Calu3 (cell line): ENCODE measurements around the gene VIT. TPM values are rescaled to one million over a fixed set of nuclear protein-coding genes. Genes with fewer than 3 reads are reported as not detected.

Experiments
- BruUV-seq: library from RNA; stranded (reverse); fragments of 400-500 nt; replicated peaks from 2 replicates; lab custom pipeline; 2021; lab: Mats Ljungman, UMichigan
- CTCF ChIA-PET: fragments of 300-600 bp; sonication (Branson Sonifier 250); formaldehyde crosslinking; loops from one replicate; lab custom pipeline; 2022; ENCODE audit warnings: antibody characterized with exemption; lab: Charles Lee
- DNase-seq: peaks from one replicate; pipeline ENCODE4 v3.0.0; 2022
- H3K27ac Mint-ChIP-seq: one replicate; pipeline ENCODE4 v1.8.0; 2022; ENCODE audit warnings: mixed read lengths; ENCODE audit not compliant: unreplicated experiment
- H3K27me3 Mint-ChIP-seq: one replicate; pipeline ENCODE4 v1.8.0; 2022; ENCODE audit warnings: mixed read lengths; ENCODE audit not compliant: unreplicated experiment
- H3K36me3 Mint-ChIP-seq: one replicate; pipeline ENCODE4 v1.8.0; 2022; ENCODE audit warnings: mild to moderate bottlenecking, moderate library complexity, mixed read lengths; ENCODE audit not compliant: insufficient read depth, unreplicated experiment
- H3K4me1 Mint-ChIP-seq: one replicate; pipeline ENCODE4 v1.8.0; 2022; ENCODE audit warnings: mild to moderate bottlenecking, low read depth, mixed read lengths; ENCODE audit not compliant: unreplicated experiment
- H3K4me3 Mint-ChIP-seq: one replicate; pipeline ENCODE4 v1.8.0; 2022; ENCODE audit warnings: mild to moderate bottlenecking, low read depth, moderate library complexity, mixed read lengths; ENCODE audit not compliant: unreplicated experiment
- H3K9me3 Mint-ChIP-seq: one replicate; pipeline ENCODE4 v1.8.0; 2022; ENCODE audit warnings: low read depth, mixed read lengths; ENCODE audit not compliant: unreplicated experiment
- CTCF ChIP-seq: fragments of 200-600 bp; IDR thresholded peaks from one replicate; pipeline ENCODE4 v1.8.0; 2022; ENCODE audit warnings: antibody characterized with exemption; ENCODE audit not compliant: unreplicated experiment
- intact Hi-C: fragments of 100-400 bp; cut with micrococcal nuclease; formaldehyde crosslinking; loops from one replicate; pipeline ENCODE4 v1.10.0; 2022; ENCODE audit not compliant: unreplicated experiment
- total RNA-seq: library from RNA; stranded (reverse); gene quantifications from 2 replicates; pipeline ENCODE4 v1.2.3, GENCODE V29; 2022

Gene VIT
- total RNA-seq, 1 experiment from 2014 or later = not detected

GRCh38 chr2:36701391-36701795 is 4.9 kb downstream of the VIT start:
- CTCF ChIA-PET = interaction anchor here (1.0 kb wide), 1 partner anchor 290 kb away, joined by 4 read pairs; no protein-coding TSS in a partner anchor
- no TSS peak for BruUV-seq
- no peak for TF ChIP-seq CTCF
- DNase-seq = no peak
- intact Hi-C loops = loop anchor here (2.0 kb wide), 1 partner anchor 69 kb away; no protein-coding TSS in a partner anchor
- no peak overlapping the region for H3K4me3 Mint-ChIP-seq
- H3K9me3 Mint-ChIP-seq = no peaks in the 10 kb centered on the region
- no peaks in the 10 kb centered on the region for H3K27me3 Mint-ChIP-seq
- H3K4me1 Mint-ChIP-seq = peaks cover 20% of the 10 kb centered on the region
- no peaks in the 10 kb centered on the region for H3K36me3 Mint-ChIP-seq
- H3K27ac Mint-ChIP-seq = no peak overlapping the region

GRCh38 chr2:36701918-36702317 is 5.4 kb downstream of the VIT start:
- H3K4me3 Mint-ChIP-seq = no peak overlapping the region
- no TSS peak for BruUV-seq
- DNase-seq = no peak
- intact Hi-C loops = loop anchor here (2.0 kb wide), 1 partner anchor 69 kb away; no protein-coding TSS in a partner anchor
- no peak overlapping the region for H3K27ac Mint-ChIP-seq
- TF ChIP-seq CTCF = no peak
- H3K36me3 Mint-ChIP-seq = no peaks in the 10 kb centered on the region
- H3K9me3 Mint-ChIP-seq = no peaks in the 10 kb centered on the region
- H3K4me1 Mint-ChIP-seq = peaks cover 25% of the 10 kb centered on the region
- no peaks in the 10 kb centered on the region for H3K27me3 Mint-ChIP-seq
- CTCF ChIA-PET = no interaction called here

- H3K9me3 Mint-ChIP-seq = no peaks in the 10 kb centered on the region
- no peaks in the 10 kb centered on the region for H3K27me3 Mint-ChIP-seq
- TF ChIP-seq CTCF = no peak
- no TSS peak for BruUV-seq
- H3K4me1 Mint-ChIP-seq = peaks cover 34% of the 10 kb centered on the region
- no peak overlapping the region for H3K27ac Mint-ChIP-seq
- H3K4me3 Mint-ChIP-seq = no peak overlapping the region
- CTCF ChIA-PET = interaction anchor here (0.7 kb wide), 1 partner anchor 134 kb away, joined by 4 read pairs; no protein-coding TSS in a partner anchor
- intact Hi-C loops = no loop called here
- DNase-seq = no peak
- no peaks in the 10 kb centered on the region for H3K36me3 Mint-ChIP-seq
Measured at GRCh38 chr2:36702781-36703180, 6.3 kb downstream of the VIT start.

GRCh38 chr2:36704475-36705150 is 8.1 kb downstream of the VIT start:
- H3K36me3 Mint-ChIP-seq = no peaks in the 10 kb centered on the region

More at GRCh38 chr2:36704475-36705150, 8.1 kb downstream of the VIT start:
- no TSS peak for BruUV-seq
- no peak for TF ChIP-seq CTCF
- H3K27me3 Mint-ChIP-seq = no peaks in the 10 kb centered on the region
- no peak overlapping the region for H3K4me3 Mint-ChIP-seq
- H3K9me3 Mint-ChIP-seq = peaks cover 3% of the 10 kb centered on the region
- DNase-seq = no peak
- no peak overlapping the region for H3K27ac Mint-ChIP-seq
- intact Hi-C loops = no loop called here
- CTCF ChIA-PET = interaction anchor here (0.7 kb wide), 1 partner anchor 17 kb away, joined by 5 read pairs; no protein-coding TSS in a partner anchor
- peaks cover 49% of the 10 kb centered on the region for H3K4me1 Mint-ChIP-seq
